Measurements from ENCODE around the gene ANKRD55. TPM values are rescaled to one million over a fixed set of nuclear protein-coding genes. Genes with fewer than 3 reads are reported as not detected.

ANKRD55 gene
- total and polyA plus RNA-seq, 7 donors: 1.8 to 1.9 TPM; not detected in 5

DNA sequence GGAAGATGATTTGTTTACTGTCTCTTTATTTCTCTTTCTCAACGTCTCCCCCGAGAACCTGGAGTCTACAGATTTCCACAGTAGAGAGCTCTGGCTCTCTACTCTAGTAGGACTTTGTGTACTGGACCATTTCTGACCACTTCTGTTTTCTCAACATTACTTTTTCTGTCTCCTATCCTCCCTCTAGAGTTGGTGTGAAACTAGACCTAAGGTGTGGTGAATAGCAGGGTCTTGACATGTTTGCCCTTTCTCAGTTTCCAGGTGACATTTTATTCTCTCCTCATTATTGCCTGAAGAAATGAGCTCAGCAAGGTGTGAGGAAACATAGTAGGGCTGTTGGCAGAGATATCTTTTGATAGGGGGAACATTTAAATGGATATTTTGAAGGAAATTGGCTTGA lies 176.3 kb downstream of the ANKRD55 start:
- H3K27me3 ChIP-seq: no peaks in the 10 kb centered on the region
- H3K4me1 ChIP-seq: peaks cover 0 to 20% (median 16%) of the 10 kb centered on the region in 4 donors
- intact Hi-C loops (cut with DNase I): loop anchor here (5.0 kb wide), 1 partner anchor 60 kb away; no protein-coding TSS in a partner anchor
- H3K9me3 ChIP-seq: no peaks in the 10 kb centered on the region
- no peak for TF ChIP-seq POLR2A (IDR thresholded peaks at IDR 0.05)
- no peak for TF ChIP-seq EP300 (IDR thresholded peaks at IDR 0.05)
- TF ChIP-seq, protein P1, sequence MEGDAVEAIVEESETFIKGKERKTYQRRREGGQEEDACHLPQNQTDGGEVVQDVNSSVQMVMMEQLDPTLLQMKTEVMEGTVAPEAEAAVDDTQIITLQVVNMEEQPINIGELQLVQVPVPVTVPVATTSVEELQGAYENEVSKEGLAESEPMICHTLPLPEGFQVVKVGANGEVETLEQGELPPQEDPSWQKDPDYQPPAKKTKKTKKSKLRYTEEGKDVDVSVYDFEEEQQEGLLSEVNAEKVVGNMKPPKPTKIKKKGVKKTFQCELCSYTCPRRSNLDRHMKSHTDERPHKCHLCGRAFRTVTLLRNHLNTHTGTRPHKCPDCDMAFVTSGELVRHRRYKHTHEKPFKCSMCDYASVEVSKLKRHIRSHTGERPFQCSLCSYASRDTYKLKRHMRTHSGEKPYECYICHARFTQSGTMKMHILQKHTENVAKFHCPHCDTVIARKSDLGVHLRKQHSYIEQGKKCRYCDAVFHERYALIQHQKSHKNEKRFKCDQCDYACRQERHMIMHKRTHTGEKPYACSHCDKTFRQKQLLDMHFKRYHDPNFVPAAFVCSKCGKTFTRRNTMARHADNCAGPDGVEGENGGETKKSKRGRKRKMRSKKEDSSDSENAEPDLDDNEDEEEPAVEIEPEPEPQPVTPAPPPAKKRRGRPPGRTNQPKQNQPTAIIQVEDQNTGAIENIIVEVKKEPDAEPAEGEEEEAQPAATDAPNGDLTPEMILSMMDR (IDR thresholded peaks at IDR 0.05): no peak
- no peak for TF ChIP-seq POLR2AphosphoS5 (IDR thresholded peaks at IDR 0.05)
- 79 to 94% methylated on average over 2 of the region's 2 CpGs for WGBS, 2 donors
- DNase-seq: no peak
- no peak overlapping the region for H3K27ac ChIP-seq
- H3K36me3 ChIP-seq: no peaks in the 10 kb centered on the region
- H3K4me3 ChIP-seq: no peak overlapping the region

DNA sequence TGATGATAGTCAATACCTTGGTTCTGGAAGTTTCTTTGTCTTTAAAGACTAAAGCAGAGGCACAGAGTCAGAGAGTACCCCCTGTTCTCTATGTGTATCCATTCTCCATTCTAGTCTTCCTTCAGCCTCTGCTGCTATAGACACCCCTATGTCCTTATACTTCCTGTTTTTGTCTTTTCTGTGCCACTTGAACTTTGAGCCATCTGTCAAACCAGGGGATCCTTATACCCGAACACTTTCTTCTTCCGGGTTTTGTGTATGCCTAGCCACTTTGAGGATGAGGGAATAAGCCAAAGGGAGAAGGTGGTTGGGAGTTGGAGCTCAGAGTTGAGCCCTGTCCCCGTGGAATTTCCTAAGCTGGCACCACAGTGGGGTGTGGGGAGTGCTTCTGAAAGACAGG lies 177.3 kb downstream of the ANKRD55 start:
- Histone ChIP-seq H3K4me1 (peaks cover 0 to 20% (median 16%) of the 10 kb centered on the region in 4 donors), H3K4me3 (no peak overlapping the region), H3K9me3 (no peaks in the 10 kb centered on the region), H3K27ac (no peak overlapping the region), H3K27me3 (no peaks in the 10 kb centered on the region), H3K36me3 (no peaks in the 10 kb centered on the region)
- WGBS, 2 donors: 40 to 63% methylated on average over 3 of the region's 3 CpGs
- TF ChIP-seq POLR2A (IDR thresholded peaks at IDR 0.05) (no peak), EP300 (IDR thresholded peaks at IDR 0.05) (no peak), POLR2AphosphoS5 (IDR thresholded peaks at IDR 0.05) (no peak)
- TF ChIP-seq, protein P1 (IDR thresholded peaks at IDR 0.05): no peak
- intact Hi-C loops (cut with DNase I): loop anchor here (5.0 kb wide), 1 partner anchor 59 kb away; no protein-coding TSS in a partner anchor
- DNase-seq: no peak

DNA sequence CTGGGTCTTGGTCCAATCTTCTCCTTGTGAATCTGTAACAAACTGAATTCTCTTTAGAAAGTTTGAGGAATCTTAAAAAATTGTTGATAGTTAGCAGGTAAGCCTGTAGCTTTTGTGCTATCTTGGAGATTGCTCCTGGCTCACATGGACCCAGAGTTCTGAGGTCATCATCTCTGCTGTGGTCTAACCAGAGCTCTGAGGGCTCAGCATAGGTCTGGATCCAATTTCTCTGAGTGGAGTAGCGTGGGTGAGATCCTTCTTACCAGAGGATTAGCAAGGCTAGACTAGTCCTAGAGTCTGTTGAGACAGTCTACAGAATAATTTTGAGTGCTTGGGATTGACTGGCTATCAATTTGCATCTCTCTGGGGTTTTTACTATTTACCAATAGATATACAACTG lies 177.8 kb downstream of the ANKRD55 start:
- peaks cover 0 to 20% (median 16%) of the 10 kb centered on the region in 4 donors for H3K4me1 ChIP-seq
- no peak overlapping the region for H3K27ac ChIP-seq
- H3K9me3 ChIP-seq: no peaks in the 10 kb centered on the region
- H3K4me3 ChIP-seq: no peak overlapping the region
- WGBS, 2 donors: 92 to 97% methylated on average over 1 of the region's 1 CpG
- intact Hi-C loops (cut with DNase I): loop anchor here (5.0 kb wide), 1 partner anchor 58 kb away; no protein-coding TSS in a partner anchor
- no peaks in the 10 kb centered on the region for H3K36me3 ChIP-seq
- no peaks in the 10 kb centered on the region for H3K27me3 ChIP-seq
- DNase-seq: no peak
- TF ChIP-seq POLR2AphosphoS5 (IDR thresholded peaks at IDR 0.05) (no peak), EP300 (IDR thresholded peaks at IDR 0.05) (no peak)

DNA sequence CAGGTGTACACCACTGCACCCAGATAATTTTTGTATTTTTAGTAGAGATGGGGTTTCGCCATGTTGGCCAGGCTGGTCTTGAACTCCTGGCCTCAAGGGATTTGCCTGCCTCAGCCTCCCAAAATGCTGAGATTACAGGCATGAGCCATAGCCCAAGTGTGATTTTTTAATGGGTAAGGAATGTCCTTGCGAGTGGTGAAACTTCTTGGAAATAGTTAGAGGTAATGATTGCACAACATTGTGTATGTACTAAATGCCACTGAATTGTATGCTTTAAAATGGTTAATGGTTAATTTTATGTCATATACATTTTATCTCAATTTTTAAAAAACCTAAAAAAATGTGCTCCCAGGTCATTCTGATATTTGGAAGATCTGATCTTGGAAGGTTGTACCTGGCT lies 178.5 kb downstream of the ANKRD55 start:
- intact Hi-C loops (cut with DNase I): loop anchor here (5.0 kb wide), 1 partner anchor 57 kb away; no protein-coding TSS in a partner anchor
- no peak for TF ChIP-seq POLR2AphosphoS5 (IDR thresholded peaks at IDR 0.05)
- no peak for TF ChIP-seq EP300 (IDR thresholded peaks at IDR 0.05)
- no peak for TF ChIP-seq POLR2A (IDR thresholded peaks at IDR 0.05)
- H3K4me3 ChIP-seq: no peak overlapping the region
- H3K27me3 ChIP-seq: no peaks in the 10 kb centered on the region
- no peak overlapping the region for H3K27ac ChIP-seq
- H3K4me1 ChIP-seq: peaks cover 0 to 20% (median 16%) of the 10 kb centered on the region in 4 donors
- DNase-seq: no peak
- H3K9me3 ChIP-seq: no peaks in the 10 kb centered on the region
- 69 to 90% methylated on average over 2 of the region's 2 CpGs for WGBS, 2 donors
- H3K36me3 ChIP-seq: no peaks in the 10 kb centered on the region

DNA sequence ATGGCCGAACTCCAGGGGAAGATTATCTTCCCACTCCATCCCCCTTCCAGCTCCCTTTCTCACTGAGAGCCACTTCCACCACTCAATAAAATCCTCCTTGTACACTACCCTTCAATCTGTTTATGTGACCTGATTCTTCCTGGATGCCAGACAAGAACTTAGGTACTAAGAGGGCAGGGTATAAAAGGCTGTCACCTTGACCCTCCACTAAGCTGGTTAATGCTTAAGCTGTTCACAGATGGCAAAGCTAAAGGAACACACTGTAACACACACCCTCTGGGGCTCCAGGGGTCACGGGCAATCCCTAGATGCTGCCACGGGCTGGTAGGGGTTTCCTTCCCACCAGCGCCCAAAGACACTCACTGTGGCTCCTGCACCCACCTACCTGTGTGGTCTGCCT lies 179.8 kb downstream of the ANKRD55 start:
- Histone ChIP-seq H3K9me3 (no peaks in the 10 kb centered on the region), H3K27ac (no peak overlapping the region), H3K36me3 (no peaks in the 10 kb centered on the region), H3K4me3 (no peak overlapping the region), H3K27me3 (no peaks in the 10 kb centered on the region), H3K4me1 (peaks cover 0 to 10% (median 7%) of the 10 kb centered on the region in 4 donors)
- TF ChIP-seq, protein P1 (IDR thresholded peaks at IDR 0.05): no peak
- TF ChIP-seq EP300 (IDR thresholded peaks at IDR 0.05) (no peak), POLR2A (IDR thresholded peaks at IDR 0.05) (no peak), POLR2AphosphoS5 (IDR thresholded peaks at IDR 0.05) (no peak)
- no peak for DNase-seq
- 94 to 97% methylated on average over 4 of the region's 4 CpGs for WGBS, 2 donors
- intact Hi-C loops (cut with DNase I): no loop called here

DNA sequence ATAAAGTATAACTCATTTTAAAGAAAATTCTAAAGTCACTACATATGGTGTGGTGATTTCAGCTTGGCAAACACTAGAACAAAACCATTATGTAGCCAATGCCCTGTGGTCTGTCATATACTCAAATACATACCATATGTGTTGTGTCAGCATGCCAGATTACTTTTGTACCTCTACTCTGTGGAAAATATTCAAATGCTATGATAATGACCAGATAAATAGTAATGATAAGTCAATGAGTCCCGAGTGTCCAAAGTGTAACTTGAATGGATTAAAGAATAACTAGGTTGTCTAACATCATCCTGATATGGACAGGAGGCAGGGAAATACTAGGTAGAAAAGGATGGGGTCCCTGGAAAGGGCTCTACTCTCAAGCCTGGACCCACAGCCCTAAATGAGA lies 180.4 kb downstream of the ANKRD55 start:
- WGBS, 2 donors: 21 to 69% methylated on average over 1 of the region's 1 CpG
- peaks cover 0 to 4% (median 2%) of the 10 kb centered on the region in 4 donors for H3K4me1 ChIP-seq
- DNase-seq: no peak
- no peak overlapping the region for H3K27ac ChIP-seq
- H3K36me3 ChIP-seq: no peaks in the 10 kb centered on the region
- TF ChIP-seq POLR2AphosphoS5 (IDR thresholded peaks at IDR 0.05) (no peak), EP300 (IDR thresholded peaks at IDR 0.05) (no peak), POLR2A (IDR thresholded peaks at IDR 0.05) (no peak)
- TF ChIP-seq, protein P1 (IDR thresholded peaks at IDR 0.05): no peak
- intact Hi-C loops (cut with DNase I): no loop called here
- H3K9me3 ChIP-seq: no peaks in the 10 kb centered on the region
- H3K27me3 ChIP-seq: no peaks in the 10 kb centered on the region
- no peak overlapping the region for H3K4me3 ChIP-seq

All from sigmoid colon (tissue), 7 donors.